GM18873 (cell line): ENCODE measurements around the gene POLR2H.

Experiments used
- ATAC-seq: cut with Tn5 transposase; IDR thresholded peaks from one replicate; pipeline ENCODE4 v1.9.1; 2021; ENCODE audit warnings: mild to moderate bottlenecking, moderate library complexity, moderate number of reproducible peaks; ENCODE audit not compliant: unreplicated experiment, low FRiP score

Gene POLR2H

GRCh38 chr3:184368116-184368515, 6.6 kb downstream of the POLR2H start:
- no peak for ATAC-seq

GRCh38 chr3:184368586-184369183, 7.2 kb downstream of the POLR2H start:
- no peak for ATAC-seq

DNA sequence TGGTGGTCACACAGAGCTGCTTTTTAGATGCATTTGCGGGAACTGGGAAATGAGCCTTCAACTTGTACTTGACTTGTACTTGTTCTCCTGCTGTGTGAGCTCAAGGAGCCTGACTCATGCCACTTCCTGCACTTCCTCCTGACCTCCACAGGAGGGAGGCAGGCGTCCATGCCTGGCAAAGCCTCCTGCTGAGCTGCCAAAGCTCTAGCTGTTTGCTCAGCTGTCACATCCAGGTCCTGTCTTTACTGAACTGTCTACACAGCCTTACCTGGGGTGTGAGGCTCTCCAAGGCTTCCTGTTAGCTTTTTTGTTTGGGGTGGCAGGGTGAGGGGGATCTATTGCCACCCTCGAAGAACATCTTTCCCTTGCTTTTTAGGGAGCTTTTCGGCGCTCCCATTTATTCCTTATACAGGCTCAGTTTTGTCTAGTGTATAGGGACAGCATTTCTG, 10.1 kb downstream of the POLR2H start:
- no peak for ATAC-seq

DNA sequence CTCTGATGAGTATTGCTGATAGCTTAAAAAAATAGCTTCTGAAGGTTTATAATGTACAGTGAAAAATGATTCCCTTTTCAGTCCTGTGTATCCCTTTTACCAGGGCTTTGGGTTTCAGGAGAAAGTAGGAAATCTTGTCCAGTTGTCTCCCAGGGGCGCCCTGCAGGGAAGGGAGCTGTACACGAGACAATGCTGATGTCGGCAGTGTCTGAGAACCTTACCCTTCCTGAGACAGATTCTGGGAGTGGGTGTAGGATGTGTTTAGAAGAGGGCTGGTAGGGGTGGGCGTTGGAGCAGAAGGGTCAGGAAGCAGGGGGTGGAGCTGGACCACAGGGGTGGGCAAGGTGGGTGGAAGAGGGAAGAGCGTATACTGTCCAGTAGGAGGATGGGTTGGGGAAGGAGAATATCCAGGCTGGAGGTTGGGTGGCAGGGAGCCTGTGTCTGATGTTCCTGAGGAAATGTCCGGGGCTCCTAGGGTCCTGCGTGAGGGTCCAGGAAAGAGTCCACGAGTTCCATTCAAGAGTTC, 10.8 kb downstream of the POLR2H start:
- no peak for ATAC-seq

GRCh38 chr3:184372911-184373310, 11.4 kb downstream of the POLR2H start:
- no peak for ATAC-seq

GRCh38 chr3:184373422-184373821, 11.9 kb downstream of the POLR2H start:
- no peak for ATAC-seq

GRCh38 chr3:184375747-184376461, 14.4 kb downstream of the POLR2H start:
- ATAC-seq = no peak

GRCh38 chr3:184377374-184377773, 15.9 kb downstream of the POLR2H start:
- no peak for ATAC-seq

DNA sequence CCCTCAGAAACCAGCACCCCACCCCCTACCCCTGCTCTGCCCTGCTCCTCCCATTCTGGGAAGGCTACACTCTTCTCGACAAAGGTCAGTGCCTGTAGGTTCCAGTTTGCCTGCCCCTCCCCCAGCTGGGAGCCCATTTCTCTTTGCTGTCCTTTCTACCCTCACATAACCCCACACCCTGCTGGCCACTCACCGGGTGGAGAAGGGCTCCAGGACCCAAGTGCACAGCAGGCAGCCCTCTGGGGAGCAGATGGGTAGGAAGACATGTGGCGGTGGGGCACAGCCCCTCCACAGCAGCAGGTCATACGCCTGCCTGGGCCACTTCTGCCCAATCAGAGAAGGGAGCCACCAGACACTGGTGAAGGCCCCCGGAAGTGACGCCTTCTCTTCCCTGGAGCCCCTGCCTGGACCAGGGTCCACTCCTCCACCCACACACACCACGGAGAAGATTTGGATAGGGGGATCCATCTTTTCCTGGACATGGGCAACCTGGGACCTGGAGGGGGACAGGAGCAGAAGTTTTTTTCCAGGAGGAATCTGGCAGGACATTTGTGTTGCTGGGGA, 16.5 kb downstream of the POLR2H start, which contains the start of gene THPO:
Gene THPO, minus strand, starts transcription at position 326 of the 564 bp plus-strand sequence. CDS start 1,948 bp downstream, outside the sequence.
- ATAC-seq = no peak

DNA sequence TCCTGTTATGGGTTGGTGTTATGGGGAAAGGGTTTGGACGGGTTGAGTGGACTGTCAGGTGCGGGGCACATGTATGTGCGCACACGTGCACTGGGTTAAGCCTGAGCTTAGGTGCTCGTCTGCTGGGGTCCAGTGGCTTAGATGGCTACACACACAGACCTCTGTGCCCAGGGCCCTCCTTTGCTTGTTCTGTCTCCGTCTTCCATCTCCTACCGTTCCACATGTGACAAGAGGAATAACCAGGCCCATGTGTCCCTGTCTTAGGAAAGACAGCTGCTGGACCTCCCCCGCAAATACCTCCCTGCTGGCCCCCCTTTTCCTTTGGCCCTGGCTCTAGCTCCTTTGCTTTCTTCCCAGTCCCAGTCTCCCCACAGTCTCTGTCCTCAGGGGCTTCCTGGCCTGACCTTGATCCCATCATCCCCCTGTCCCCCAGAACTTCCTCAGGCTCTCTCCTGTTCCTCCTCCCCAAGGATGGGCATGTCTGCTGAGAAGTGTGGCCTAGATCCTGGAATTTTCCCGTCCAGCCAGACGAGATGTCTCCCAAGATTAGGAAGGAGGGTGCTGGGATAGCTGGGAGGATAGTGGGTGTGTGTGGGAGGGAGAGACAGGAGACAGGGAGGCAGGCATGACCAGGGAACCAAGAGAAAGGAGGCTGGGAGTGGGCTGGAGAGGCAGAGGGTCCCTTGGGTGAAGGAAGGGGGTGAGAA, 17.3 kb downstream of the POLR2H start:
- no peak for ATAC-seq

GRCh38 chr3:184379358-184380184, 18.1 kb downstream of the POLR2H start, which contains the start of gene CHRD:
Gene CHRD (plus strand): TSS chr3:184380054. CDS start chr3:184380319, 265 bp downstream.
- no peak for ATAC-seq

GRCh38 chr3:184380185-184380626, 18.7 kb downstream of the POLR2H start:
- ATAC-seq = no peak

GRCh38 chr3:184380627-184381260, 19.2 kb downstream of the POLR2H start:
- ATAC-seq = no peak

- ATAC-seq = no peak
Measured at GRCh38 chr3:184381261-184382224, 20.0 kb downstream of the POLR2H start.

- no peak for ATAC-seq
Measured at GRCh38 chr3:184382326-184383032, 21.0 kb downstream of the POLR2H start.

DNA sequence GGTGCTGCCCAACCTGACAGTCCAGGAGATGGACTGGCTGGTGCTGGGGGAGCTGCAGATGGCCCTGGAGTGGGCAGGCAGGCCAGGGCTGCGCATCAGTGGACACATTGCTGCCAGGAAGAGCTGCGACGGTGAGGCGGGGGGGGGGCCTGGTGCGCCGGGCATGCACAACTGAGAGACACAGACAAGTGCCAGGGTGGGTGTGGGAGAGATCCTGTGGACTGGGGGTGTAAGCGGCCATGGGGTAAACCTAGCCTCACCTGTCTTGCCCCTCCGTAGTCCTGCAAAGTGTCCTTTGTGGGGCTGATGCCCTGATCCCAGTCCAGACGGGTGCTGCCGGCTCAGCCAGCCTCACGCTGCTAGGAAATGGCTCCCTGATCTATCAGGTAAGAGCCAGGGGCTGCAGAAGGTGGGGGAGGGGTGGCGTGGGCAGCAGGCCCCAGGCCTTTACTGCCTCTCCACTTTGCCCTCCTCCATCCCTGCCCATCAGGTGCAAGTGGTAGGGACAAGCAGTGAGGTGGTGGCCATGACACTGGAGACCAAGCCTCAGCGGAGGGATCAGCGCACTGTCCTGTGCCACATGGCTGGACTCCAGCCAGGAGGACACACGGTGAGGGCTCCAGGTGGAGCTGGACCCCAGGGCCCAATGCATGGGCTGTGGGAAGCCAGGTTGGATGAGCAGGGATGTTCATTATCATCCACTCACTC, 21.7 kb downstream of the POLR2H start:
- no peak for ATAC-seq

DNA sequence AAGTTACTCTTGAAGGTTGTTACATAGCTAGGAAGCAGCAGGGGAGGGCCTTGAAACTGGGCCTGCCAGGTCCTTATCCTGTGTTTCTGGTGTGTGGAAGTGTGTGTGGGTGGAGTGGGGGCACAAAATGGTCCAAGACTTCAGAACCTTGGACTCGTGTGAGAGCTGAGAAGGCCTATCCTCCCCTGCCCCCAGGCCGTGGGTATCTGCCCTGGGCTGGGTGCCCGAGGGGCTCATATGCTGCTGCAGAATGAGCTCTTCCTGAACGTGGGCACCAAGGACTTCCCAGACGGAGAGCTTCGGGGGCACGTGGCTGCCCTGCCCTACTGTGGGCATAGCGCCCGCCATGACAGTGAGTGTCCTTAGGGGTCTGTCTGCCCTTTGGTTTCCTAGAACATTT, 22.8 kb downstream of the POLR2H start:
- ATAC-seq = no peak
